ENCODE data around the gene IL1RAPL1. TPM values are rescaled to one million over a fixed set of nuclear protein-coding genes. Genes with fewer than 3 reads are reported as not detected.

The IL1RAPL1 gene
- total and polyA plus RNA-seq, 9 of the 15 experiments (the other 6 are each of a cell fraction or from before 2014, with no cell fraction given): 0.04 to 0.07 (median 0.04) TPM; not detected in 6

GRCh38 chrX:29547877-29548276 is 960.6 kb downstream of the IL1RAPL1 start (continued):
- TF ChIP-seq RFX1 (IDR thresholded peaks at IDR 0.05) (no peak), ZNF696 (CRISPR knock-in tag; conservative IDR thresholded peaks at IDR 0.05) (no peak)

- Histone ChIP-seq H3K4me1 (replicated peaks in 1 of 2; ENCODE audit: control insufficient read depth in 2 of 2, insufficient read depth in 2 of 2, low read length in 2 of 2) (no peaks in the 10 kb centered on the region), H3K27me3 (ENCODE audit: control insufficient read depth in 2 of 2, insufficient read depth in 2 of 2, low read length in 2 of 2) (no peaks in the 10 kb centered on the region), H3K36me3 (ENCODE audit: control insufficient read depth, insufficient read depth, low read length) (no peaks in the 10 kb centered on the region), H3K4me2 (ENCODE audit: insufficient read depth, low read length) (no peak overlapping the region), H3K9me3 (replicated peaks; ENCODE audit: control insufficient read depth, insufficient read depth, low read depth, low read length) (no peaks in the 10 kb centered on the region), H3K79me2 (ENCODE audit: control insufficient read depth, insufficient read depth, low read length) (no peaks in the 10 kb centered on the region), H3K9me1 (ENCODE audit: control insufficient read depth, insufficient read depth, low read length) (no peaks in the 10 kb centered on the region), H3K9ac (ENCODE audit: insufficient read depth in 1 of 2, low read depth in 2 of 2, low read length in 2 of 2) (no peak overlapping the region), H2AFZ (ENCODE audit: low read depth, low read length) (no peak overlapping the region), H3K27ac (ENCODE audit: extremely low read depth, low read depth, low read length) (no peak overlapping the region), H4K20me1 (replicated peaks; ENCODE audit: control insufficient read depth, insufficient read depth, low read length) (no peaks in the 10 kb centered on the region), H3K4me3 (no peak overlapping the region)
- in situ Hi-C loops (cut with MboI): no loop called here
- DNase-seq (ENCODE audit: extremely low read depth in 1 of 4, low spot score in 3 of 4): no peak
- POLR2A ChIA-PET: no interaction called here
- intact Hi-C loops (cut with micrococcal nuclease): no loop called here
- no TSS peak for BruUV-seq (replicated peaks)
- ATAC-seq: no peak
- FAIRE-seq: no peak
- CTCF ChIA-PET (ENCODE audit: low intra/inter-chr PET ratio): no interaction called here
- 0% methylated on average over 1 of the region's 1 CpG for WGBS (ENCODE audit: insufficient coverage, low coverage, missing lambda C conversion rate)
- TF ChIP-seq GMEB1 (CRISPR knock-in tag; IDR thresholded peaks at IDR 0.05): no peak
- no peak for TF ChIP-seq CBFB (CRISPR knock-in tag; IDR thresholded peaks at IDR 0.05)
- no peak for TF ChIP-seq RFX5 (IDR thresholded peaks at IDR 0.05; ENCODE audit: low read depth, low read length)
- no peak for TF ChIP-seq ATF6 (CRISPR knock-in tag; IDR thresholded peaks at IDR 0.05)
- TF ChIP-seq PHF20 (IDR thresholded peaks at IDR 0.05; ENCODE audit: partially characterized antibody): no peak
- no peak for TF ChIP-seq SETDB1 (IDR thresholded peaks at IDR 0.05; ENCODE audit: low read length)
- no peak for TF ChIP-seq SIN3B (IDR thresholded peaks at IDR 0.05; ENCODE audit: low read depth)
- no peak for TF ChIP-seq HLTF (IDR thresholded peaks at IDR 0.05)
- no peak for TF ChIP-seq BCOR (IDR thresholded peaks at IDR 0.05)
- no peak for TF ChIP-seq POLR3A (IDR thresholded peaks at IDR 0.05; ENCODE audit: borderline replicate concordance, extremely low read depth, insufficient read depth, insufficient read length)
- no peak for TF ChIP-seq ZNF12 (CRISPR knock-in tag; IDR thresholded peaks at IDR 0.05)
- no peak for TF ChIP-seq CBFA2T2 (conservative IDR thresholded peaks at IDR 0.05)
- no peak for TF ChIP-seq ARID4B (CRISPR knock-in tag; IDR thresholded peaks at IDR 0.05)
These were observed 966.3 kb downstream of the IL1RAPL1 start for GRCh38 chrX:29553542-29553941.

Data from K562 (cell line).